DOHH2 (cell line): Measurements from ENCODE around the gene INPP5B.

Source experiments
- EZH2phosphoT487 ChIP-seq: fragments of 200-600 bp; sonication (generic); IDR thresholded peaks from 2 replicates; pipeline ENCODE4 v1.6.1; 2017; ENCODE audit warnings: borderline replicate concordance, mild to moderate bottlenecking, antibody characterized with exemption, low read length, moderate library complexity, mixed read lengths
- TF ChIP-seq, protein P1 (sequence below): fragments of 200-600 bp; sonication (generic); IDR thresholded peaks from one replicate; pipeline ENCODE4 v1.5.1; 2014; ENCODE audit warnings: antibody characterized with exemption, mild to moderate bottlenecking, low read depth, low read length; ENCODE audit not compliant: poor library complexity, severe bottlenecking

DNA sequence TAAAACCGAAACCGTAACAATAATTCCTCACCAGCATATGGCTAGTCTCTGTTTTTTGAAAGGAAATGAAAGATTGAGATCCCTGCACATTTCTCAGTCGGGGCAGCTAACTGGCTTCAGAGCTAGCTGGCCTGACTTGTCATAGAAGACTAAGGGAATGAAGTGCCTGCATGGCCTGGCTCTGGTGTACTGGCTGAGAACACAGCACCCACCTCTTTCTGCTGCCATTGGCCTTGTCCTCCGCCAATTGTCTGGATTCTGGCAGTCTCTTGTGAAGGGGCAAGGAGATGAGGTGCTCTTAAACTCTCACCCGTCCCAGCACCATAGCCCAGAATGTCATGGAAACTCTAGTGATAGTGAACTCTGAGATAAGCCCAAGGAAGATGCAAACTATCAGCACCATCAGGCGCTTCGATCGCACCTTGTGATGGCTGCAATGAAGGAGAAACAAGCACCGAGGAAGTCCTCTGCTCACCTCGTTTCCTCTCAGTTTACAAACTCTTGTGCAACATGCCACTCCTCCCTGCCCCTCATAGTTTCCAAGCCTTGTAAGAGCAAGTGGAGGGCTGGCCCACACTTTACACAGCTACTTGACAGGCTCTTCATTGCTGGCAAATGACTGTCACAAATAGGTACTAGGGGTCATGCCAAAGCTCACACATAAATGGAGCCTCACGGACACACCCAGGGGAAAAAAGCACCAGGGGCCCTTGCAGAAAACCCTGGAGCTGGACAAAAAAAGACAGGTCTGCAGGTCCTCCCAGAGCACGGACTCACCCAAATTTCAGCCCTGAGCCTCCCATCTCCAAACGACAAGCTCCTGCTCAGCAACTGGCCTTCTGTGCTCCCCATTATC is 16.4 kb downstream of the INPP5B start:
- TF ChIP-seq, protein P1, sequence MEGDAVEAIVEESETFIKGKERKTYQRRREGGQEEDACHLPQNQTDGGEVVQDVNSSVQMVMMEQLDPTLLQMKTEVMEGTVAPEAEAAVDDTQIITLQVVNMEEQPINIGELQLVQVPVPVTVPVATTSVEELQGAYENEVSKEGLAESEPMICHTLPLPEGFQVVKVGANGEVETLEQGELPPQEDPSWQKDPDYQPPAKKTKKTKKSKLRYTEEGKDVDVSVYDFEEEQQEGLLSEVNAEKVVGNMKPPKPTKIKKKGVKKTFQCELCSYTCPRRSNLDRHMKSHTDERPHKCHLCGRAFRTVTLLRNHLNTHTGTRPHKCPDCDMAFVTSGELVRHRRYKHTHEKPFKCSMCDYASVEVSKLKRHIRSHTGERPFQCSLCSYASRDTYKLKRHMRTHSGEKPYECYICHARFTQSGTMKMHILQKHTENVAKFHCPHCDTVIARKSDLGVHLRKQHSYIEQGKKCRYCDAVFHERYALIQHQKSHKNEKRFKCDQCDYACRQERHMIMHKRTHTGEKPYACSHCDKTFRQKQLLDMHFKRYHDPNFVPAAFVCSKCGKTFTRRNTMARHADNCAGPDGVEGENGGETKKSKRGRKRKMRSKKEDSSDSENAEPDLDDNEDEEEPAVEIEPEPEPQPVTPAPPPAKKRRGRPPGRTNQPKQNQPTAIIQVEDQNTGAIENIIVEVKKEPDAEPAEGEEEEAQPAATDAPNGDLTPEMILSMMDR, result no peak
- TF ChIP-seq EZH2phosphoT487, result no peak
